ENCODE data around the gene FAM124A.

- no peak for TF ChIP-seq JUN (IDR thresholded peaks at IDR 0.05; ENCODE audit: borderline replicate concordance, insufficient read depth, insufficient read length, low read depth)
- TF ChIP-seq FOS (IDR thresholded peaks at IDR 0.05; ENCODE audit: borderline replicate concordance, insufficient read depth, low read length) = no peak
- no peak for TF ChIP-seq MAX (IDR thresholded peaks at IDR 0.05; ENCODE audit: insufficient read depth, insufficient read length)
- no peak for TF ChIP-seq CTCF (IDR thresholded peaks at IDR 0.05; ENCODE audit: extremely low read depth in 1 of 2, insufficient read depth in 1 of 2, low read depth in 1 of 2, low read length in 2 of 2)
- no peak for TF ChIP-seq EZH2 (IDR thresholded peaks at IDR 0.05; ENCODE audit: borderline replicate concordance, low read depth, low read length, severe bottlenecking)
Measured at GRCh38 chr13:51223560-51224270, 1.5 kb downstream of the FAM124A start.

Measured in endothelial cell of umbilical vein (primary cell).